ENCODE data around the gene WASF1. TPM values are rescaled to one million over a fixed set of nuclear protein-coding genes. Genes with fewer than 3 reads are reported as not detected.
"Not testable (repeated sequence)": the region's sequence is repeated elsewhere in the genome, so short reads cannot be mapped to it uniquely, and the experiment has no call there.

WASF1 gene
- total RNA-seq, 1 donor: 11.7 TPM

- no peak for DNase-seq (ENCODE audit: low read depth)
- TF ChIP-seq, protein P1, sequence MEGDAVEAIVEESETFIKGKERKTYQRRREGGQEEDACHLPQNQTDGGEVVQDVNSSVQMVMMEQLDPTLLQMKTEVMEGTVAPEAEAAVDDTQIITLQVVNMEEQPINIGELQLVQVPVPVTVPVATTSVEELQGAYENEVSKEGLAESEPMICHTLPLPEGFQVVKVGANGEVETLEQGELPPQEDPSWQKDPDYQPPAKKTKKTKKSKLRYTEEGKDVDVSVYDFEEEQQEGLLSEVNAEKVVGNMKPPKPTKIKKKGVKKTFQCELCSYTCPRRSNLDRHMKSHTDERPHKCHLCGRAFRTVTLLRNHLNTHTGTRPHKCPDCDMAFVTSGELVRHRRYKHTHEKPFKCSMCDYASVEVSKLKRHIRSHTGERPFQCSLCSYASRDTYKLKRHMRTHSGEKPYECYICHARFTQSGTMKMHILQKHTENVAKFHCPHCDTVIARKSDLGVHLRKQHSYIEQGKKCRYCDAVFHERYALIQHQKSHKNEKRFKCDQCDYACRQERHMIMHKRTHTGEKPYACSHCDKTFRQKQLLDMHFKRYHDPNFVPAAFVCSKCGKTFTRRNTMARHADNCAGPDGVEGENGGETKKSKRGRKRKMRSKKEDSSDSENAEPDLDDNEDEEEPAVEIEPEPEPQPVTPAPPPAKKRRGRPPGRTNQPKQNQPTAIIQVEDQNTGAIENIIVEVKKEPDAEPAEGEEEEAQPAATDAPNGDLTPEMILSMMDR (IDR thresholded peaks at IDR 0.05; ENCODE audit: insufficient read depth, low read length): no peak
- H3K4me3 ChIP-seq (ENCODE audit: low read depth, low read length): no peak overlapping the region
Observed at GRCh38 chr6:110139052-110139451, 40.4 kb downstream of the WASF1 start.

DNA sequence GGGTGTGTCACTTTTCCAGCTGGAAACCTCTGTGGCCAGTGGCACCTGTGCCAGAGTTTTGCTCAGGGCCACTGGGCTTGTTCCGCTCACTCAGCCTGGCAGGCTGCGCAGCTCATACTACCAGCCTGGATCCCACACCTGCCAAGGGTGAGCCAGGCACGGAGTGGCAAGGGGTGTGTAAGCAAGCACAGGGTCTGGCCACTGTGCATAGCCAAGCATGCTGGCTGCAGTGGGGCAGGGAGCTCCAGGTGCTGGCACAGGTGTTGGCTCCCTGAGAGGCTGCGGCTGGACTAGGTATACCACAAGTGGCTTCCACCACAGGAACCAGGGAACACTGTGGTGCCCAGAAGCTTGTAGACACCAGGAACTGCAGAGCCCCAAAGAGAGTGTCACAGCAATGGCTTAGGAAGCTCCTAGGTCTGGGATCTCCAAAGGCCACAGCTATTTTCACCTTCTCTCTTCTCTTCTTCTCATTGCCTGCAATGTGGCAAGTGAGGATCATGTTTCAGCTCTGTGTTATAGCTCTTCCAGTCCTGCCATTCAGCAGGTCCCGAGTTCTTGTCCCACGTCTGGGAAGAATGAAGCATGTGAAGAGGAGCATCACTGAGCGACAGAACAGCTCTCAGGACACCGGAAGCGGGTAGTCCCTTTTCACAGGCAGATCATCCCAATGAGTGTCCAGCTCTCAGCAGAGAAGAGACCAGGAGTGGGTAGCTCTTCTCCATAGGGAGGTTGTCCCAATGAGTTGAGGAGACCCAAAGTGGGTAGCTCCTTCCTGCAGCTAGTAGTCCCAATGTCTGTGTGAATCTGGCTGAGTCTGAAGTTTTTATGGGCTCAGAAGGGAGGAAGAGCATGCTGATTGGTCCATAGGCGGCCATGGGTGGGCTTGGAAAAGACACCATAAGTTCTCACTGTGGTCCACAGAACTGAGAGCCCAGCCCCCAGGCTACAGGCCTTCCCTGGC is 41.3 kb downstream of the WASF1 start:
- H3K4me3 ChIP-seq (ENCODE audit: low read depth, low read length): no peak overlapping the region
- DNase-seq (ENCODE audit: low read depth): no peak
- TF ChIP-seq, protein P1 (IDR thresholded peaks at IDR 0.05; ENCODE audit: insufficient read depth, low read length): no peak

GRCh38 chr6:110130362-110130761 is 49.1 kb downstream of the WASF1 start:
- no peak for DNase-seq (ENCODE audit: low read depth)
- no peak overlapping the region for H3K4me3 ChIP-seq (ENCODE audit: low read depth, low read length)
- TF ChIP-seq, protein P1 (IDR thresholded peaks at IDR 0.05; ENCODE audit: insufficient read depth, low read length): no peak

DNA sequence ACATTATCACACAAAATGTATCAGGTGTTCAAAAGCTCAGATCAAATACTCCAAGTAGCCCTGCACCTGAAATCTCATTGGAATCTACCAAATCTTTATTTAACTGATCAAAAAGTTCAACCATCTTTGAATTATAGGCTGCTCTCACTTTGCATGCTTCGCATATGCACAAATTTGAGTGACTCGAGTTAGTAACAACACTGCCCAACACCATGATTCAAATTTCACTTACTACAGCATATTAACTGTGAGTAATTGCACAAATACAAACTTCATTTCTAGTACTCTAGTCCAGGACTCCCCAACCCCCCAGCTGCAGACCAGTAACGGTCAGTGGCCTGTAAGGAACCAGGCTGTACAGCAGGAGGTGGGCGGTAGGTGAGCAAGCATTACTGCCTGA is 51.1 kb downstream of the WASF1 start:
- no peak for DNase-seq (ENCODE audit: low read depth)
- TF ChIP-seq, protein P1 (IDR thresholded peaks at IDR 0.05; ENCODE audit: insufficient read depth, low read length): no peak
- no peak overlapping the region for H3K4me3 ChIP-seq (ENCODE audit: low read depth, low read length)

- TF ChIP-seq, protein P1 (IDR thresholded peaks at IDR 0.05; ENCODE audit: insufficient read depth, low read length): no peak
- no peak for DNase-seq (ENCODE audit: low read depth)
- no peak overlapping the region for H3K4me3 ChIP-seq (ENCODE audit: low read depth, low read length)
Observed at GRCh38 chr6:110125361-110125760, 54.1 kb downstream of the WASF1 start.

- not testable (repeated sequence) for DNase-seq (ENCODE audit: low read depth); H3K4me3 ChIP-seq (ENCODE audit: low read depth, low read length)
Observed at GRCh38 chr6:110121655-110122054, 57.8 kb downstream of the WASF1 start.

DNA sequence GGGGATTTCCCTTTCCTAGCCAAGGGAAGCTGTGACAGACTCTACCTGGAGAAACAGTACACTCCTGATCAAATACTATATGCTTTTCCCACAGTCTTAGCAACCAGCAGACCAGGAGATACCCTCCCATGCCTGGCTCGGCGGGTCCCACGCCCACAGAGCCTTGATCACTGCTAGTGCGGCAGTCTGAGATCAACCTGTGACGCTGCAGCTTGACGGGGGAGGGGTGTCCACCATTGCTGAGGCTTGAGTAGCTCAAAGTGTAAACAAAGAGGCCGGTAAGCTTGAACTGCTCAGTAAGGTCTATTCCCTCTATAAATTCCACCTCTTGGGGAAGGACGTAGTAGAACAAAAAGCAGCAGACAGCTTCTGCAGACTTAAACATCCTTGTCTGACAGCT is 63.2 kb downstream of the WASF1 start:
- TF ChIP-seq, protein P1 (IDR thresholded peaks at IDR 0.05; ENCODE audit: insufficient read depth, low read length): no peak
- H3K4me3 ChIP-seq (ENCODE audit: low read depth, low read length): no peak overlapping the region
- DNase-seq (ENCODE audit: low read depth): no peak

Measured in fibroblast of the aortic adventitia (primary cell).